GM15510 (cell line): ENCODE data around the gene IER5L.

Experiments used
- POLR2A ChIP-seq: IDR thresholded peaks from 3 replicates; pipeline ENCODE4 v1.6.1; 2011; ENCODE audit warnings: borderline replicate concordance; ENCODE audit not compliant: insufficient read length; ENCODE audit errors: extremely low read depth

Gene IER5L

GRCh38 chr9:129174102-129174723 lies 3.8 kb downstream of the IER5L start:
- no peak for TF ChIP-seq POLR2A

DNA sequence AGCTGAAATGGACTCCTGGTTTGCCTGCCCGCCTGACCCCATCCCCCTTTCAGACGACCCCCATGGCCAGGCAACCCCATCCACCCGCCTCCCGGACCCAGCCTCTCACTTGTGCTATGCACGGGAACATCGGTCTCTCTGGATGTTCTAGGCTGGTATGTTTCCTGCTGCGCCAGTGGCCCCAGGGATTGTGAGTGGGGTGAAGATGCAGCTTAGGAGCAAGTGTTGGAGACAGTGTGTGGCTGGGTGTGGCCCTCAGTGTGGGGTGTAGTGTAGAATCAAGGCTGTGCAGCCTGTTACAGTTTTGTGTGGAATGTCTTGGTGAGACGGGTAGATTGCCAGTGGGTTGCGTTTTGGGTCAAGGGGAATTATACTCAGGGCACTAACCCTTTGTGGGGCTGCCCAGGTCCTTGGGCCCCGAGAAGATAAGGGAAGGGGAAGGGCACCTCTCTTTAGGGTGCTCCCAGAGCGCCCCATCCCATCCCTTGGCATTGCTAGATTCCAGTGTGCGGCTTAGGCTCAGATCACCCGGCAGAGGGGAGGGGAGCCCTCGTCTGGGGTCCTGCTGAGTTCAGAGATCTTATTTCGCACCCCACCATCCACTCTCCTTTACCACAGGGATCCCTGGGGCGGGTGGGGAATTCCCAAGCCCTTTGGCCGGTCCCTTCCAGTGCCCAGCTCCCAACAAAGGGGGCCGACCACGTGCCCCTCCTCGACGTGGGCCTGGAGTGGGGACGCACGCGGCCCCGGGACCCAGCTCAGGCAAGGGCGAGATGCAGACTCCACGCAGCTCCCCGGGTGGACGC lies 4.6 kb downstream of the IER5L start:
- TF ChIP-seq POLR2A: no peak

GRCh38 chr9:129172816-129173215 lies 5.2 kb downstream of the IER5L start:
- no peak for TF ChIP-seq POLR2A

- TF ChIP-seq POLR2A: no peak
These were observed 5.9 kb downstream of the IER5L start for GRCh38 chr9:129171993-129172751.

DNA sequence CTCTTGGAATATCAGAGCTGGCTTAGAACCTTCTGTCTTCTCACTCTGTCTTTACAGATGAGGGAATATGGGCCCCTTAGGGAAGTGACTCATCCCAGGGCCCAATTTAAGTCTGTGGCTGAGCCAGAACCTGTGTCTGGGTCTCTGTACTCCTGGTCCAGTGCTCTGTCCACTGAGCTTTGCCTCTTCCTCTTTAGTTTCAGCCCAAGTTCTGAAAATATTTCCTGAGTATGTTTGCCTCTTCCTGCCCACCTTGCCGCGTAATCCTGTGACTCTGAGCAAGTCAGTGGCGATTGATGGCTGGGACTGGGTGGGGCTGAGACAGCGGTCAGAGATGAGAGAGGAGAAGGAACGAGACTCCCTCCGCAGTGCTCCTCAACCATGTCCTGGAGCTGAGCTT lies 7.8 kb downstream of the IER5L start:
- no peak for TF ChIP-seq POLR2A

DNA sequence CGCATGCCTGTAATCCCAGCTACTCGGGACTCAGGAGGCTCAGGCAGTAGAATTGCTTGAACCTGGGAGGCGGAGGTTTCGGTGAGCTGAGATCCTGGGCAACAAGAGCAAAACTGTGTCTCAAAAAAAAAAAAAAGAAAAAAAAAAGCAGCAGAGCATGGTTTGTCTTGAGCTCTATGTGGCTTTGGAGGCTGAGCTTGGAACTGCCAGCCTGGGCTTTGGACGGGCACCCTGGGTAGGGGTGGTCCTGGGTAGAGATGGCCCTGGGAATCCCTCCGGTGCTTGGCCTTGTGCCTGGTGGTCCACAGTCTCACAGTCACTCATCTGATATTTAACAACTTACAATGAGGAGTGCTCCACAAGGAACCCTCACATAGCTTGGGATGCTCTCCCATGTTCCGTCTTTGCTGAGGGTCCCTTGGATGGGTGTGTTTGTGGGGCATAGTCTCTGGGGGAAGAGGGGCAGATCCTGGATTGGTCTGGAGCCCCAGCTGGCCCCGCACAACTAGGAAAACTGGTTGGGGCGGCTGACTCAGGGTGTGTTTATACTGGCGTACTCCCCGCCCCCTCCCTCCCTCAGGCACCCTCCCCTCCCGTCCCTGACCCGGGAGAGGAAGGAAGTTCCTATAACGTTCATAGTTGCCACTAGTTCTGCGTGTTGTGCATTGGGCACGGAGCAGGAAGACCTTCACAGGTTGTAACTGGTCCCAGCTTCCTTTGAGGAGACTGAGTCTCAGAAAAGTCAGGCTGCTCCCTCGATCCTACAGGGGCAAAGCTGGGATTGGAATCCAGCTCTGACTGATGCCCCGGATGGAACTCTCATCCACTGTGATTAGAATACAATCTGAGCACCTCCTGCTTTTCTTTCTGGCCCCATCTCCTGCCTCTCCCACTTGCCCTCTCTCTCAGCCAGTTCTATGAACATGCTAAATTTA lies 11.2 kb downstream of the IER5L start:
- TF ChIP-seq POLR2A: no peak

GRCh38 chr9:129165198-129165597 lies 12.9 kb downstream of the IER5L start:
- TF ChIP-seq POLR2A: no peak

DNA sequence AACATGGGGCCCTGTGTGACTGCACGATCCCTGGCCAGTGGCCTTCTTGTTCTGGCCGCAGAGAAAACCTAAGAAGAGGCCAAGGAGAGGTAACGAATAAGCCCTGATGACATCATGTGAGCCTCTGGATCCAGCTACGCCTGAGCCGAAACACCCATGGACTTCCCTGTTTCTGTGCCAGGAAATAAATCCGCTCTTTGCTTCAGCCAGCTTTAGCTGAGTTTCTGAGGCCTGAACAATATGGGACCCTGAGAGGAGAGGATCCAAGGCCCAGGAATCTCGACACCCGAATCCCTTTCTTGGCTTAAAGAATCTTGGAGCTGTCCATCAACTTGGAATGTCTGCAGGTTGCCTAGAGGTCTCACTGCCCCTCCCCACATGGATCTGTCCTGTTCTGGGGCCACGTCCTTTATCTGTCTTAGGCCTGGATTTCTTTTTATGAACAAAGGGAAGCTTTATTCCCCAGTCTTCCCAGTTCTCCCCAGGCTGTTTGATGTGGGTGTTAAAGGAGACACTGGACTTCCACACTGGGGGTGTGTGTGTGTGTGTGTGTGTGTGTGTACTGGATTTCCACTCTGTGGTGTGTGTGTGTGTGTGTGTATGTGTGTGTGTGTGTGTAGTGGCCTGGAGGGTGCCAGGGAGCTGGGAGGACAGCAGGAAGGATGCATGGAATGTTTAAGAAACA lies 13.7 kb downstream of the IER5L start:
- no peak for TF ChIP-seq POLR2A

GRCh38 chr9:129163753-129164152 lies 14.3 kb downstream of the IER5L start:
- TF ChIP-seq POLR2A: no peak

GRCh38 chr9:129162497-129163197 lies 15.4 kb downstream of the IER5L start:
- TF ChIP-seq POLR2A: no peak

- no peak for TF ChIP-seq POLR2A
These were observed 16.6 kb downstream of the IER5L start for GRCh38 chr9:129161534-129161837.

DNA sequence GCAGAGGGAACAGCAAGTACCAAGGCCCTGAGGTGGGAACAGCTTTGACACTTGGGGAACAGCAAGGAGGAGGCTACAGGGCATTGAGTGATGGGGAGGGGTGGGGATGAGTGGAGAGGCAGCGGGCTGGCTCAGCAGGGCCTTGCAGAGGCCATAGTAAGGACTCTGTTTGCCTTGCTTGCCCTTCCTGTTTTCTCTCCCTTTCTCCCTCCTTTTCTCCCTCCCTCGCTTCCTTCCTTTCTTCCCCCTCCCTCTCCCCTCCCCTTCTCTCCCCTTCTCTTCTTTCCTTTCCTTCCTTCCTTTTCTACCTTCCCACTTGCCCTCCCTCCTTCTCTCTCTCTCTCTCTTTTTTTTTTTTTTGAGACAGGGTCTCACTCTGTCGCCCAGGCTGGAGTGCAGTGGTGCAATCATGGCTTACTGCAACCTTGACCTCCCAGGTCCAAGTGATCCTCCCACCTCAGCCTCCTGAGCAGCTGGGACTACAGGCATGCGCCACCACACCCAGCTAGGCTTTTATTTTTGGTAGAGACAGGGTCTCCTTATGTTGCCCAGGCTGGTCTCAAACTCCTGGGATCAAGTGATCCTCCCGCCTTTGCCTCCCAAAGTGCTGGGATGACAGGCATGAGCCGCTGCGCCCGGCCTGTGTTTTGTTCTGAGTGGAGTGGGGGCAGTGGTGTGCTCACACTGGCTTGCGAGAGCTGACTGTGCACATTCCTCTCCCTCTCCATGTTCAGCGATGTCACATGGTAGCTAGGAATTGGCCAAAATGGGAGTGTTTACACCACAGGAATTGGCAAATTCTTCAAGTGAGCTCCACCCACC lies 17.1 kb downstream of the IER5L start:
- TF ChIP-seq POLR2A: no peak

DNA sequence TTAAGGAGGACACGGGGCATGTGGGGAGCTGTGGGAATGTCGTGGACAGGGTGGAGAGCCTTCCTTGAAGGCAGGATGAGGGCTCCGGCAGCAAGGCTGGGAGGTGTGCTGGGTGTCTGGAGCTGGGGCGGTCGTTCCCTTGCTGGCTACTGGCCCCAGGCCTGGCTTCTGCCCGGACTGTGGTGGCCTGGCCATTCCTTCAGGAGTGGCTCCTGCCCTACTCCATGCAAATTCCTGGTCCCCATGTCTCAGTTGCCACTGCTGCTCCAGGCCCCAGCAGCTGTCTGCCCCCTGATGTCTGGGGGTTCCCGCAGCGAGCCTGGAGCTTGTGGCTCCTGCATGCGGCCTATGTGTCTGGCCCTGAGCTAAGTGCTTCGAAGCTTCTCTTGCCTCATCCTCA lies 21.9 kb downstream of the IER5L start:
- no peak for TF ChIP-seq POLR2A
